HEK293 (cell line): ENCODE results near the gene GRK7.

Experiments used
- CTCF ChIA-PET: fragments of 350-600 bp; formaldehyde crosslinking; extraction: SDS; loops from one replicate; lab custom pipeline; 2021; ENCODE audit warnings: antibody characterized with exemption; lab: Yijun Ruan, JAX
- POLR2A ChIA-PET: fragments of 300-600 bp; formaldehyde crosslinking; extraction: SDS; loops from one replicate; lab custom pipeline; 2020; ENCODE audit warnings: antibody characterized with exemption, inconsistent platforms; lab: Yijun Ruan, JAX
- H3K27ac ChIP-seq: fragments of 200-500 bp; sonication (Bioruptor generic); 2 replicates; pipeline ENCODE4 v1.5.1; 2014; ENCODE audit warnings: low read depth, low read length, control low read depth, inconsistent platforms; ENCODE audit errors: extremely low read depth
- H3K36me3 ChIP-seq, 2 experiments: fragments of 200-500 bp in 1 of 2; sonication (Bioruptor generic) in 1 of 2; 1 replicate in 1 of 2; 2 replicates in 1 of 2; pipeline ENCODE4 v1.5.1; 2014 to 2017; ENCODE audit warnings: inconsistent platforms in 2 of 2, low read length in 2 of 2; ENCODE audit not compliant: control insufficient read depth in 2 of 2, insufficient read depth in 1 of 2
- H3K4me1 ChIP-seq: fragments of 200-500 bp; sonication (Bioruptor generic); 2 replicates; pipeline ENCODE4 v1.5.1; 2014; ENCODE audit warnings: mild to moderate bottlenecking, low read length, inconsistent platforms; ENCODE audit not compliant: control insufficient read depth, insufficient read depth
- H3K4me3 ChIP-seq: 2 replicates; pipeline ENCODE4 v1.5.1; 2011; ENCODE audit warnings: low read depth, mild to moderate bottlenecking, control low read depth, low read length, moderate library complexity
- H3K9me3 ChIP-seq: fragments of 200-500 bp; sonication (Bioruptor generic); 2 replicates; pipeline ENCODE4 v1.5.1; 2014; ENCODE audit warnings: low read depth, low read length, inconsistent platforms; ENCODE audit not compliant: control insufficient read depth, insufficient read depth
- CTCF ChIP-seq: fragments of 450-650 bp; formaldehyde crosslinking; IDR thresholded peaks from 2 replicates; pipeline ENCODE4 v1.5.1; 2016; ENCODE audit warnings: missing biosample characterization, missing genetic modification characterization
- HOXC10 ChIP-seq: sonication (generic); formaldehyde crosslinking; IDR thresholded peaks from 2 replicates; pipeline ENCODE4 v1.8.1; 2023; ENCODE audit warnings: mild to moderate bottlenecking, missing genetic modification reagents
- PBX3 ChIP-seq: sonication (generic); formaldehyde crosslinking; IDR thresholded peaks from 2 replicates; pipeline ENCODE4 v1.8.1; 2022; ENCODE audit warnings: mild to moderate bottlenecking, moderate library complexity, missing genetic modification reagents
- SCRT1 ChIP-seq: fragments of 450-650 bp; formaldehyde crosslinking; IDR thresholded peaks from 2 replicates; pipeline ENCODE4 v1.5.1; 2016; ENCODE audit warnings: missing biosample characterization, missing genetic modification characterization, borderline replicate concordance
- SETDB1 ChIP-seq: IDR thresholded peaks from one replicate; pipeline ENCODE4 v1.6.1; 2017; ENCODE audit warnings: mild to moderate bottlenecking, low read length, moderate library complexity, mixed read lengths; ENCODE audit not compliant: insufficient read length
- SP2 ChIP-seq: fragments of 450-650 bp; formaldehyde crosslinking; IDR thresholded peaks from 2 replicates; pipeline ENCODE4 v1.5.1; 2016; ENCODE audit warnings: missing biosample characterization, missing genetic modification characterization
- TCF7L2 ChIP-seq: IDR thresholded peaks from 2 replicates; pipeline ENCODE4 v1.6.1; 2011; ENCODE audit warnings: low read depth, mild to moderate bottlenecking, inconsistent platforms, low read length, moderate library complexity, borderline replicate concordance
- ZBTB1 ChIP-seq: fragments of 450-650 bp; formaldehyde crosslinking; IDR thresholded peaks from 2 replicates; pipeline ENCODE4 v1.5.1; 2016; ENCODE audit warnings: missing biosample characterization, missing genetic modification characterization
- ZEB2 ChIP-seq: fragments of 450-650 bp; formaldehyde crosslinking; IDR thresholded peaks from 2 replicates; pipeline ENCODE4 v1.5.1; 2016; ENCODE audit warnings: missing biosample characterization, missing genetic modification characterization
- ZIC2 ChIP-seq: fragments of 450-650 bp; formaldehyde crosslinking; IDR thresholded peaks from 2 replicates; pipeline ENCODE4 v1.5.1; 2016; ENCODE audit warnings: missing biosample characterization, missing genetic modification characterization
- ZNF211 ChIP-seq: fragments of 450-650 bp; formaldehyde crosslinking; IDR thresholded peaks from 2 replicates; pipeline ENCODE4 v1.5.1; 2016; ENCODE audit warnings: low read depth, missing biosample characterization, missing genetic modification characterization
- ZNF549 ChIP-seq: fragments of 450-650 bp; IDR thresholded peaks from 2 replicates; pipeline ENCODE4 v1.5.1; 2018; ENCODE audit warnings: missing biosample characterization, missing genetic modification characterization, mild to moderate bottlenecking, inconsistent platforms, moderate library complexity
- ZNF626 ChIP-seq: fragments of 450-650 bp; sonication (Bioruptor Pico); formaldehyde crosslinking; IDR thresholded peaks from 2 replicates; pipeline ENCODE4 v1.5.1; 2018; ENCODE audit warnings: missing biosample characterization, missing genetic modification characterization, inconsistent platforms
- ZNF76 ChIP-seq: fragments of 450-650 bp; formaldehyde crosslinking; IDR thresholded peaks from 2 replicates; pipeline ENCODE4; 2016; ENCODE audit warnings: low read depth, missing biosample characterization, missing genetic modification characterization, borderline replicate concordance
- TF ChIP-seq, protein P1 (sequence below): fragments of 450-650 bp; formaldehyde crosslinking; optimal IDR thresholded peaks from 2 replicates; pipeline ENCODE3; 2016; ENCODE audit warnings: missing biosample characterization, mild to moderate bottlenecking, missing genetic modification characterization
- TF ChIP-seq, protein P2 (sequence below): fragments of 450-650 bp; formaldehyde crosslinking; IDR thresholded peaks from 2 replicates; pipeline ENCODE4 v1.5.1; 2016; ENCODE audit warnings: missing biosample characterization, missing genetic modification characterization

GRK7 gene

GRCh38 chr3:141807277-141808033, 44.2 kb downstream of the GRK7 start:
- Histone ChIP-seq H3K27ac (no peak overlapping the region), H3K9me3 (no peaks in the 10 kb centered on the region), H3K4me3 (no peak overlapping the region), H3K4me1 (no peaks in the 10 kb centered on the region), H3K36me3 (no peaks in the 10 kb centered on the region)
- TF ChIP-seq TCF7L2 (no peak), ZEB2 (tag by site-specific recombination) (no peak), SETDB1 (no peak), ZBTB1 (tag by site-specific recombination) (no peak), ZNF626 (tag by site-specific recombination) (no peak), ZNF76 (no peak)
- ChIA-PET POLR2A (no interaction called here), CTCF (no interaction called here)

DNA sequence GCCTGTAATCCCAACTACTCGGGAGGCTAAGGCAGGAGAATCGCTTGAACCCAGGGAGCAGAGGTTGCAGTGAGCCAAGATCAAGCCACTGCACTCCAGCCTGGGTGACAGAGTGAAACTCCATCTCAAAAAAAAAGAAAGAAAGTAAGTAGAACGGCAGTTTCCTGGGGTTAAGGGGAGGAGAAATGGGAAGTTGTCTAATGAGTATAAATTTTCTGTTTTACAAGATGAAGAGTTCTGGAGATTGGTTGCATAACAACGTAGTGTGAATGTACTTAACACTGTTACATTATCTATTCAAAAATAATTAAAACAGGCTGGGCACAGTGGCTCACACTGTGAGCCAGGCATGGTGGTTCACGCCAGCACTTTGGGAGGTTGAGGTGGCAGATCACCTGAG, 45.4 kb downstream of the GRK7 start:
- POLR2A ChIA-PET = no interaction called here
- H3K4me3 ChIP-seq = no peak overlapping the region
- no peaks in the 10 kb centered on the region for H3K4me1 ChIP-seq
- TF ChIP-seq, protein P1, sequence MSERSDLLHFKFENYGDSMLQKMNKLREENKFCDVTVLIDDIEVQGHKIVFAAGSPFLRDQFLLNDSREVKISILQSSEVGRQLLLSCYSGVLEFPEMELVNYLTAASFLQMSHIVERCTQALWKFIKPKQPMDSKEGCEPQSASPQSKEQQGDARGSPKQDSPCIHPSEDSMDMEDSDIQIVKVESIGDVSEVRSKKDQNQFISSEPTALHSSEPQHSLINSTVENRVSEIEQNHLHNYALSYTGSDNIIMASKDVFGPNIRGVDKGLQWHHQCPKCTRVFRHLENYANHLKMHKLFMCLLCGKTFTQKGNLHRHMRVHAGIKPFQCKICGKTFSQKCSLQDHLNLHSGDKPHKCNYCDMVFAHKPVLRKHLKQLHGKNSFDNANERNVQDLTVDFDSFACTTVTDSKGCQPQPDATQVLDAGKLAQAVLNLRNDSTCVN (tag by site-specific recombination) = no peak
- TF ChIP-seq PBX3 (CRISPR knock-in tag) (no peak), ZNF549 (no peak), TCF7L2 (no peak), SCRT1 (tag by site-specific recombination) (no peak), HOXC10 (CRISPR knock-in tag) (no peak), ZIC2 (tag by site-specific recombination) (no peak), SP2 (tag by site-specific recombination) (no peak), ZNF211 (tag by site-specific recombination) (no peak), CTCF (tag by site-specific recombination) (no peak)
- TF ChIP-seq, protein P2, sequence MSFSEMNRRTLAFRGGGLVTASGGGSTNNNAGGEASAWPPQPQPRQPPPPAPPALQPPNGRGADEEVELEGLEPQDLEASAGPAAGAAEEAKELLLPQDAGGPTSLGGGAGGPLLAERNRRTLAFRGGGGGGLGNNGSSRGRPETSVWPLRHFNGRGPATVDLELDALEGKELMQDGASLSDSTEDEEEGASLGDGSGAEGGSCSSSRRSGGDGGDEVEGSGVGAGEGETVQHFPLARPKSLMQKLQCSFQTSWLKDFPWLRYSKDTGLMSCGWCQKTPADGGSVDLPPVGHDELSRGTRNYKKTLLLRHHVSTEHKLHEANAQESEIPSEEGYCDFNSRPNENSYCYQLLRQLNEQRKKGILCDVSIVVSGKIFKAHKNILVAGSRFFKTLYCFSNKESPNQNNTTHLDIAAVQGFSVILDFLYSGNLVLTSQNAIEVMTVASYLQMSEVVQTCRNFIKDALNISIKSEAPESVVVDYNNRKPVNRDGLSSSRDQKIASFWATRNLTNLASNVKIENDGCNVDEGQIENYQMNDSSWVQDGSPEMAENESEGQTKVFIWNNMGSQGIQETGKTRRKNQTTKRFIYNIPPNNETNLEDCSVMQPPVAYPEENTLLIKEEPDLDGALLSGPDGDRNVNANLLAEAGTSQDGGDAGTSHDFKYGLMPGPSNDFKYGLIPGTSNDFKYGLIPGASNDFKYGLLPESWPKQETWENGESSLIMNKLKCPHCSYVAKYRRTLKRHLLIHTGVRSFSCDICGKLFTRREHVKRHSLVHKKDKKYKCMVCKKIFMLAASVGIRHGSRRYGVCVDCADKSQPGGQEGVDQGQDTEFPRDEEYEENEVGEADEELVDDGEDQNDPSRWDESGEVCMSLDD (tag by site-specific recombination) = no peak
- H3K36me3 ChIP-seq = no peaks in the 10 kb centered on the region
- CTCF ChIA-PET = no interaction called here
- H3K27ac ChIP-seq = no peak overlapping the region
- H3K9me3 ChIP-seq = no peaks in the 10 kb centered on the region
